ENCODE data around the gene ANAPC13. TPM values are rescaled to one million over a fixed set of nuclear protein-coding genes. Genes with fewer than 3 reads are reported as not detected.
A peak's percentile ranks its signal among the peaks of the same experiment; 100 is the strongest.

Gene ANAPC13
- total and polyA plus RNA-seq, 2 donors from 2014 or later: 55.3 to 160 TPM

- no peak overlapping the region for H3K4me3 ChIP-seq (ENCODE audit: low read length in 3 of 3)
- H3K36me3 ChIP-seq (ENCODE audit: control insufficient read depth in 2 of 3, insufficient read depth in 3 of 3, low read length in 3 of 3): no peaks in the 10 kb centered on the region
- FAIRE-seq (no peak), DNase-seq (no peak)
- intact Hi-C loops (cut with DNase I): no loop called here
- H3K4me1 ChIP-seq (ENCODE audit: control insufficient read depth in 2 of 3, insufficient read depth in 2 of 3, low read depth in 1 of 3, low read length in 3 of 3): peaks cover 0 to 4% (median 3%) of the 10 kb centered on the region in 3 donors
- TF ChIP-seq, protein P1, sequence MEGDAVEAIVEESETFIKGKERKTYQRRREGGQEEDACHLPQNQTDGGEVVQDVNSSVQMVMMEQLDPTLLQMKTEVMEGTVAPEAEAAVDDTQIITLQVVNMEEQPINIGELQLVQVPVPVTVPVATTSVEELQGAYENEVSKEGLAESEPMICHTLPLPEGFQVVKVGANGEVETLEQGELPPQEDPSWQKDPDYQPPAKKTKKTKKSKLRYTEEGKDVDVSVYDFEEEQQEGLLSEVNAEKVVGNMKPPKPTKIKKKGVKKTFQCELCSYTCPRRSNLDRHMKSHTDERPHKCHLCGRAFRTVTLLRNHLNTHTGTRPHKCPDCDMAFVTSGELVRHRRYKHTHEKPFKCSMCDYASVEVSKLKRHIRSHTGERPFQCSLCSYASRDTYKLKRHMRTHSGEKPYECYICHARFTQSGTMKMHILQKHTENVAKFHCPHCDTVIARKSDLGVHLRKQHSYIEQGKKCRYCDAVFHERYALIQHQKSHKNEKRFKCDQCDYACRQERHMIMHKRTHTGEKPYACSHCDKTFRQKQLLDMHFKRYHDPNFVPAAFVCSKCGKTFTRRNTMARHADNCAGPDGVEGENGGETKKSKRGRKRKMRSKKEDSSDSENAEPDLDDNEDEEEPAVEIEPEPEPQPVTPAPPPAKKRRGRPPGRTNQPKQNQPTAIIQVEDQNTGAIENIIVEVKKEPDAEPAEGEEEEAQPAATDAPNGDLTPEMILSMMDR (IDR thresholded peaks at IDR 0.05; ENCODE audit: borderline replicate concordance, extremely low read depth, insufficient read depth): no peak
- H3K9ac ChIP-seq (ENCODE audit: low read length in 3 of 3): no peak overlapping the region
- H3K27me3 ChIP-seq (ENCODE audit: control insufficient read depth, insufficient read depth, low read length): no peaks in the 10 kb centered on the region
- H3K27ac ChIP-seq (ENCODE audit: low read depth in 2 of 2, low read length in 2 of 2): no peak overlapping the region
- no peaks in the 10 kb centered on the region for H3K9me3 ChIP-seq (ENCODE audit: control insufficient read depth in 2 of 3, insufficient read depth in 1 of 3, low read length in 3 of 3)
These were observed 19.5 kb downstream of the ANAPC13 start for GRCh38 chr3:134466331-134466730.

- H3K27me3 ChIP-seq (ENCODE audit: control insufficient read depth, insufficient read depth, low read length): no peaks in the 10 kb centered on the region
- H3K4me1 ChIP-seq (ENCODE audit: control insufficient read depth in 2 of 3, insufficient read depth in 2 of 3, low read depth in 1 of 3, low read length in 3 of 3): peaks cover 3 to 4% (median 4%) of the 10 kb centered on the region in 3 donors
- TF ChIP-seq, protein P1 (IDR thresholded peaks at IDR 0.05; ENCODE audit: borderline replicate concordance, extremely low read depth, insufficient read depth): no peak
- no peak overlapping the region for H3K9ac ChIP-seq (ENCODE audit: low read length in 3 of 3)
- no peaks in the 10 kb centered on the region for H3K9me3 ChIP-seq (ENCODE audit: control insufficient read depth in 2 of 3, insufficient read depth in 1 of 3, low read length in 3 of 3)
- intact Hi-C loops (cut with DNase I): no loop called here
- H3K27ac ChIP-seq (ENCODE audit: low read depth in 2 of 2, low read length in 2 of 2): peak overlapping the region in 1 of 2 donors; percentile 49
- no peak overlapping the region for H3K4me3 ChIP-seq (ENCODE audit: low read length in 3 of 3)
- no peaks in the 10 kb centered on the region for H3K36me3 ChIP-seq (ENCODE audit: control insufficient read depth in 2 of 3, insufficient read depth in 3 of 3, low read length in 3 of 3)
- FAIRE-seq: no peak
- DNase-seq: peak in 1 of 5 donors; percentile 49
These were observed 21.0 kb downstream of the ANAPC13 start for GRCh38 chr3:134464689-134465365.

DNA sequence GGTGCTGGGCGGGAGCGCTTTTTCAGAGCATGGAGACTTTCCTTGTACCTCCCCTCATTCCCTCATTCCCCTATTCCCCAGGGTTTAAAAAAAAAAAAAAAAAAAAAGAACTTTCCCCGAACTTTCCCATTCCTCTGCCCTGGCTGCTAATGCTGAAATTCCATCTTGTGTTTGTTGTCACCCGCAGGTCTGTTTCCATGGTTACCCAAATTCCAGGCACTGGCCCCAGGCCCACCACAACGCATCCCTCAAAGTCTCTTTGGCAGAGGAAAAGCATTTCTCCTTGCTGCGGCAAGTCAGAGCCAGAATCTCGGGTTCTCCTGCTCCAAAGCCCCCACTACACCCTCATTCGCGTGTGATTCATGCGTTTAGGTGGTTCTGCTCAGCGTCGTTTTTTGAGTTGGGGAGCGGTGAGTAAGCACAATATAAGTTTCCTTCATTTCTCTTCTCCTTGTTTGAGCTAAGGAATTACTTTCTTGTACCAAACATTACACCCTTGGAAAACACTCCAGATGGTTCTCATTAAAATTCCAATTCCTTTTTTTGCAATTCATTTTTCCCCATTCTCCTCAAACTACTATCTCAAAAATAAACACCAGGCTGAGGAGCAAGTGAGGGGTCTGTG is 21.6 kb downstream of the ANAPC13 start:
- Histone ChIP-seq H3K4me3 (ENCODE audit: low read length in 3 of 3) (peak overlapping the region in 1 of 3 donors; percentile 9), H3K4me1 (ENCODE audit: control insufficient read depth in 2 of 3, insufficient read depth in 2 of 3, low read depth in 1 of 3, low read length in 3 of 3) (peaks cover 3 to 4% (median 4%) of the 10 kb centered on the region in 3 donors), H3K36me3 (ENCODE audit: control insufficient read depth in 2 of 3, insufficient read depth in 3 of 3, low read length in 3 of 3) (no peaks in the 10 kb centered on the region), H3K9me3 (ENCODE audit: control insufficient read depth in 2 of 3, insufficient read depth in 1 of 3, low read length in 3 of 3) (no peaks in the 10 kb centered on the region), H3K9ac (ENCODE audit: low read length in 3 of 3) (peak overlapping the region in 1 of 3 donors; percentile 28), H3K27me3 (ENCODE audit: control insufficient read depth, insufficient read depth, low read length) (no peaks in the 10 kb centered on the region), H3K27ac (ENCODE audit: low read depth in 2 of 2, low read length in 2 of 2) (peak overlapping the region; percentile 49 to 64)
- TF ChIP-seq, protein P1 (IDR thresholded peaks at IDR 0.05; ENCODE audit: borderline replicate concordance, extremely low read depth, insufficient read depth): no peak
- intact Hi-C loops (cut with DNase I): no loop called here
- DNase-seq: peak; percentile 86 to 97 (median 92)
- FAIRE-seq: no peak

Data from kidney (tissue), 14 donors.